ENCODE results near the gene DOCK10.

DOCK10 gene

DNA sequence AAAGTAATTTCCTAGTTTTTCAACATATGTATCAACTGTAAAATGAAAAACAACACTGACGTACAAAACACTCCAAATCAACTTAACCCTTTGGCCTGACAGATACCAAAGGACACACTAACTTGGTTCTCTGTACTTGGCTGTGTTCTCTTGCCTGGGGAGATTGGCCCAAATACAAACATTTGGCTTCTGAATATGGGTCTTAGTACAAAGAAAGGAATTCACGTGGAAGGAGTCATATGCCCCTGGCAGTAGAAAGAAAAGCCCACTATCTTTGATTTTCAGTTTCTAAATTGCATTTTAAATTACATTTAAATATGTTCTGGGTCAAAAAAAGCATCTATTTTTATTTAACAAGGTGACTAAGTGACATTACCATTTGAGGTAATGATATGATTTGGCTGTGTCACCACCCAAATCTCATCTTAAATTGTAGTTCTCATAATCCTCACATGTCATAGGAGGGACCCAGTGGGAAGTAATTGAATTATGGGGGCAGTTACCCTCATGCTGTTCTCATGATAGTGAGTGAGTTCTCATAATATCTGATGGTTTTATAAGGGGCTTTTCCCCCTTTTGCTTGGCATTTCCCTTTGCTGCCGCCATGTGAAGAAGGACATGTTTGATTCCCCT is 172.6 kb downstream of the DOCK10 start:
- no peak for DNase-seq

DNA sequence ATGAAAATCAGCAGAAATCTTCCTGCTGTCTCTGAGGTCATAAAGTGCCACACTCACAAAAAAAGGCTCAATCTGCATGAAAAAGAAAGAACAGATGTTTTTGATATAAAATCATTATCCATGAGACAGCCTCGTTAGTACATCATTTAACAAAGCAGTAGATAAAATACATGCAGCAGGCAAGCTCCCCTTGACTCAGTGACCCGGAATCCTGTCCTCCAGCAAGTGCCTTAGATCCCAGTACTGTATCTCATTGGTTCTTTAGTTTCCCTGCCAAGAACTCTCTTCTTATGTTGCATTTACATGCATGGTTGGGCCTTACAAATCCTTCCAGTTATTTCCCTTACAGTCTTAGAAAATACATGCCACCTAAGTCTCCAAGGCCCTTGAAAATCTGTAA is 177.3 kb downstream of the DOCK10 start:
- no peak for DNase-seq

GRCh38 chr2:224861266-224861665 is 181.0 kb downstream of the DOCK10 start:
- no peak for DNase-seq

DNA sequence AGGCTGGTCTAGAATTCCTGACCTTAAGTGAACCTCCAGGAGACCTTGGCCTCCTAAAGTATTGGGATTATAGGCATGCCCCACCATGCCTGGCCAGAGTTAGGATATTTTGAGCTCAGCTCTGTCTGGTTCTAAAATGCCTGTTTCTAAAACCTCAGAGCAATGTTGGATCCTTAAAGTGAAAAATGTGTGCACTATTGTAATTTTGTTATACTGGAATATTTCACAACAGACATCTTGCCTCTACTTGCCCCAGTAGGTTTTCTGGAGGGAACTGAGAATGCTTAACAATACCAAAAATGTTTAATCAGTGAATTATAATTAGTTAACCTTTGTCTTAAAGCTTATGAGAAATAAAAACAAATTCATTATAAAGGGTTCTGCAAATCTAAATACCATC is 181.5 kb downstream of the DOCK10 start:
- DNase-seq, result no peak

DNA sequence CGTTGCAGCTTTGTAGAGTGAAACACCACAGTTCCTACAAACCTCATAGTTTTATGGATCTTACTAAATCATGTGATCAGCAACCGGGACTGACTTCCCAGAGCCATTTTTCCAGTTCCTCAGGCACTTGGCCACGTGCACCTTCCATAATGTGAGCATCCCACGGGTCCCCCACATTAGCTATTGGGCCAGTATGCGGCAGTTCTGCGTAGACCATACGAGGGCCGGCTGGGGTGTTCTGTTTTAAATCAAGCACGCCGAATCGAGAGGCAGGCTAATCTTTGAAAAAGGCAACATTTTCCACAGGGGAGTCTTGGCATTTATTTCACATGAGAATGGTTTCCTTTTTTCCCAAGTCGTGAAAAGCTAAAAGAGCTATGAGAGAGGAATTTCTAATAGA is 190.5 kb downstream of the DOCK10 start:
- no peak for DNase-seq

- no peak for DNase-seq
These were observed 192.2 kb downstream of the DOCK10 start for GRCh38 chr2:224850081-224850480.

GRCh38 chr2:224849264-224849663 is 193.0 kb downstream of the DOCK10 start:
- DNase-seq, result no peak

- peak; percentile 43 for DNase-seq
These were observed 194.1 kb downstream of the DOCK10 start for GRCh38 chr2:224847961-224848850.

GRCh38 chr2:224847381-224847780 is 194.9 kb downstream of the DOCK10 start:
- DNase-seq, result no peak

DNA sequence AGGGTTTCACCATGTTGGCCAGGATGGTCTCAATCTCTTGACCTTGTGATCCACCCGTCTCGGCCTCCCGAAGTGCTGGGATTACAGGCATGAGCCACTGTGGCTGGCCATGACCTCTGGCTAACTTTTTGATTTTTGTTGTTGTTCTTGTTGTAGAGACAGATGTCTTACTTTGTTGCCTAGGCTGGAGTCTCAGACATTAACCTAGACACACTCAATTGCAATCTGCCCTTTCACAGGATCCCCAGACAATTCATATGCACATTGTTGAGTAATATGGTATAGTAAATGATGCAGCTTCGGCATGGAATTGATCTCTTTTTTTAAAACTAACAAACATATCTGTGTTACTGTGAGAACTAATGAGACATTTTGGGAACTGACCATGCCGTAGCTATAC is 195.6 kb downstream of the DOCK10 start:
- no peak for DNase-seq

GRCh38 chr2:224846161-224846560 is 196.1 kb downstream of the DOCK10 start:
- no peak for DNase-seq

- DNase-seq, result no peak
These were observed 199.1 kb downstream of the DOCK10 start for GRCh38 chr2:224843141-224843540.

DNA sequence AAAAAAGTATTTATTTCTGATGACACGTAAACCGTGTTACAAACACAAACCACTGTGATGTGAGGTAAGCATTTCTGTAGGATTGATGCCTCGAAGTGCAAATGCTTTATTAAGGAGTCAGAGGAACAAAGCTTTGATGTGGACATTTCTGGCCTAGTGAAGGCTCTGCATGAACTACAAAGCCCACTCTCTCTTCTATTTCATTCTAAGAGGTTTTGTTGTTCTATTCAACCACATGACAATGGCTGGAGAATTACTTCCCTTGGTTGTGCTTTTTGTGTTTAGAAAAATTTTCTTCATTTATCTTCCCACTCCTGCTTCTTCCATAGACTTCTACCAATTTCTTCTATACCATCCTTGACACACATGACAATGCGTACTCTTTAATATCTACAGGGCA is 200.4 kb downstream of the DOCK10 start:
- no peak for DNase-seq

DNA sequence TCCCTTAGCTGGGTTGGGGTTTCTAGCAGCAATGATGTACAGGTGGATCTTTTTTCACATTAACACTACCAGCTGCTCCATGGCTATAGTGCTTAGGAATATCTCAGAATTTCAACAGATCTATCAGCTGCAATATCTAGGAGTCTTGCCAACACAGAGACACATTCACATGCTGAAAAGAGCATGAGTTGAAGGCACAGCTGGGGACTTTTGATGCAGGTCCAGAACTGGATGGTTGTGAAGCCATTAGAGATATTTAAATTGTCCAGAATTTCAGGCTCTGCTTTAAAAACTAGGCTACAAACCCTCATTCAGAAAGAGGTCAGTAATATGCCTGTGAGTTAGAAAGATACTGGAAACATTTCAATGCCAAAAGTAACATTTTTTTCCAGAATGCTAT is 203.9 kb downstream of the DOCK10 start:
- no peak for DNase-seq

DNA sequence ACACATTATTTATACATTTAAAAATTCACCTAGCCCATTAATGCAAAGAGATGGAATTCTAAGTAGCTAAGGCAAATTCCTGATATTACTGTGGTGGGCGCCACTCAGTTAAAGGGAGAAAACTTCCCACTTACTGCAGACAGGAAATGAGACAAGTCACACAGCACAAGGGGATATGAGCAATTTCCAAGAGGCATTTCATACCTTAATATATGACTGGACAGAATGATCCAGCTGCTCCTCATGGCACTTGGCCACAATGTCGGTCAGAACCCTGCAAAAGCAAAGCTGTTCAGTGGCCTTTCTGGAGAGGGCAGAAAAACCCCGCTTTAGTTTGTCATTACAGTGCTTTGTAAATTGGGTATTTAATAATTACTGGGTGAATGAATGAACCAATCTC is 204.7 kb downstream of the DOCK10 start:
- DNase-seq, result no peak

DNA sequence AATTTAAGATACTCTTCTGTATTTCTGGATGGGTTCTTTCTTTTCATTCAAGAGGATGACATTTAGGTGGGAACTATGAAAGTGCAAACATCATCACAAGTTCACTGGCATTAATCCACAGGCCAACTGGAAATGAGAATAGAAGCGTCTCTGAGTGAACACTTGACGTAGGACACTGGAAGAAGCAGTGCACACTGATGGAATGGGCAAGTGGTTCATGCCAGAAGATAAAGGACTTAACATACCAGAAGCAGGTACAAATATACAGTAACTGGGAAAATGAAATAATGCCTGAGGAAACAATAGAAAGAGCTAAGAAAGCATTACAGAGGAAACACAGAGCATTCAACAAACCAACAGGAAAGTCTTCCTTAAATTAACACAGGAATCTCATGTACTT is 205.2 kb downstream of the DOCK10 start:
- no peak for DNase-seq

- DNase-seq, result no peak
These were observed 206.0 kb downstream of the DOCK10 start for GRCh38 chr2:224836263-224836662.

DNA sequence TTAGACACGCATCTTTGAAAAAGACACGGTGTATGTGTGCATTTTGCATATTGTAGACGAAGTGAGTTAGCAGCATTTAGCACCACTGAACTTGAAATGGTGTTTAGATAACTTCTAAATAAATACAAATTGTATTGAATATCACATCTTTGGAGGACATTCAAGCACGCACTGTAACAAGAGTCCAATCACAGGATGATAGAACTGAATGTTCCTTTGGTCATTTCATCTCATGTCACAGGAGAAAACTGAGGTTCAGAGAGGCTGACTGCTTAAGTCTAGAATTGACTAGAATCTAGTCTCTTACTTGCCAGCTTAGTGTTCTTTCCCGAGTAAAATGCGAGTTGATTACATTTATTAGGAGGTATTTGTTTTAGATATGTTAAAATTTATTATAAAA is 206.9 kb downstream of the DOCK10 start:
- DNase-seq, result no peak

DNA sequence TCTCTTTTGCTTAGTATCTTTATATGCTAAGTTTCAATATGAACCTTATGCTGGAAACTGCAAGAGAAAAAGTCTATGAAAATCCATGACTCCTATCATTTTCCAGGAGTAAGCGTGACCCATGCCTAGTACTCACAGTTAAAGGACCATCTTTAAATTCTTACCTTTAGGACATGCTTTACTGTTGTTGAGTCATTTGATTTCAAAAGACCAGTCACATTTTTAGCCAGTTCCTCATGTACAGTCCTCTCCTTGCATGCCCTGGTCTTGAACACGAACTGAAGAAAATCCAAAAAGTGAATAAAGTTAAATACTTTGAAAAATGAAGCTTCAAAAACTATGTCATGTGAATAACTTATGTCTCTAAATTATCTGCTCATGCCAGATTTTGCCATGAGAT is 208.3 kb downstream of the DOCK10 start:
- no peak for DNase-seq

DNA sequence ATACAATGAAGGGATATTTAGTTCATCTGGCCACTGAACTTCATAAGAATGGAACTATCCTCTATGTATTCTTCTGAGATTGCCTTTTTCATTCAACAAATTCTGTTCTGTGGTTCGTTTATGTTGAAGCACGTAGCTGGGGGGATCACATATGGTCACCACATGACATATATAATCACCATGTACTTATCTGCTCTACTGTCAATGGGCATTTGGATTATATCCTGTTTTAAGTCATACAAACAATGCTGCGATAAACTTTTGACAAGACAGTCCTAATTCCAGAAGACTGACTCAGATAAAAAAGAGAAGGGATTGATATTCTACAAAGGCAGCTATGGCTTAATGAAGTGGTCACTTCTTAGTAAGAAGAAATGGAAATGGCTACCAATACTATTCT is 210.1 kb downstream of the DOCK10 start:
- no peak for DNase-seq

DNA sequence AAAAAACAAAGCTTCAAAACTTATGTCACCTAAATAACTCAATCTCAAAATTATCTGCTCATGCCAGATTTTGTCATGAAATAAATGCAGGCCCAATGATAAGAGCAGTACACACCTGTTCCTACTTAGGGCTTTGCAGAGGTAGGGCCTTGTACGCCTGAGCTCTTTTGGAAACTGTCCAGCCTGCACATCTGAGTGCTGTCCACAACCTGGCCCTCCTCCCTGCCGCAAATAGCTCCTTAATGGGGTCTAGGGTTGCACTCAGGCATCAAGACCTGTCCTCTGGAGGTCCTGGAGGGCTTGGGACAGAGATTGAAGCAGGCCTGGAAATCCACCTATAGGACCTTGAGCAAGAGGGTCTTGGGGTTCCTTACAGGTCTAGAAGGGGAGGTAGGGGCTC is 210.7 kb downstream of the DOCK10 start:
- DNase-seq, result no peak

- DNase-seq, result no peak
These were observed 221.8 kb downstream of the DOCK10 start for GRCh38 chr2:224820283-224820991.

GRCh38 chr2:224819075-224819474 is 223.2 kb downstream of the DOCK10 start:
- peak; percentile 94 for DNase-seq

GRCh38 chr2:224817676-224818075 is 224.6 kb downstream of the DOCK10 start:
- DNase-seq, result no peak

All from DMS153 (cell line).